ENCODE measurements around the gene MYH9. TPM values are rescaled to one million over a fixed set of nuclear protein-coding genes. Genes with fewer than 3 reads are reported as not detected.
A peak's percentile ranks its signal among the peaks of the same experiment; 100 is the strongest.

The MYH9 gene
- polyA plus RNA-seq, 1 of the 3 experiments (the other 2 are of a cell fraction) = 303 TPM

- ChIA-PET CTCF (interaction anchor here (0.6 to 1.2 kb wide), 4 partner anchors 11 to 129 kb away, joined by 3 read pairs; no protein-coding TSS in a partner anchor), POLR2A (no interaction called here)
- no peak overlapping the region for H2AFZ ChIP-seq (ENCODE audit: low read depth)
- H3K9me3 ChIP-seq = no peaks in the 10 kb centered on the region
- no peaks in the 10 kb centered on the region for H3K9me2 ChIP-seq
- peaks cover 100% of the 10 kb centered on the region for H3K79me2 ChIP-seq (ENCODE audit: insufficient read depth)
- H3K27me3 ChIP-seq (ENCODE audit: insufficient read depth) = no peaks in the 10 kb centered on the region
- DNase-seq = no peak
- H3K4me3 ChIP-seq (ENCODE audit: low read depth in 2 of 2, low read length in 1 of 2) = no peak overlapping the region
- H3K27ac ChIP-seq (ENCODE audit: low read depth in 2 of 2, low read length in 1 of 2) = peak overlapping the region in 1 of 2 experiments; percentile 75; a peak in 2 of 4 replicates
- peaks cover 56% of the 10 kb centered on the region for H3F3A ChIP-seq (replicated peaks; ENCODE audit: insufficient read depth)
- peak overlapping the region; percentile 66 for H3K4me2 ChIP-seq
- H3K36me3 ChIP-seq (replicated peaks in 1 of 2; ENCODE audit: control insufficient read depth in 1 of 2, insufficient read depth in 2 of 2, low read length in 1 of 2) = peaks cover 3 to 5% of the 10 kb centered on the region in 2 experiments
- H3K4me1 ChIP-seq (ENCODE audit: control insufficient read depth in 1 of 2, insufficient read depth in 2 of 2, low read depth in 1 of 2, low read length in 1 of 2) = peaks cover 28 to 65% of the 10 kb centered on the region in 2 experiments; a peak in 3 of 4 replicates
- H4K20me1 ChIP-seq (ENCODE audit: insufficient read depth) = peaks cover 99% of the 10 kb centered on the region
- H3K9ac ChIP-seq = no peak overlapping the region
- whole genome bisulfite sequencing (ENCODE audit: low lambda C conversion rate) = 88% methylated on average over 24 of the region's 25 CpGs
- TF ChIP-seq RXRA (IDR thresholded peaks at IDR 0.05; ENCODE audit: borderline replicate concordance, low read depth) (no peak), TCF12 (IDR thresholded peaks at IDR 0.05) (no peak), IRF3 (IDR thresholded peaks at IDR 0.05; ENCODE audit: low read depth, low read length) (no peak), EP300 (IDR thresholded peaks at IDR 0.05; ENCODE audit: borderline replicate concordance in 1 of 2, low read depth in 1 of 2, low read length in 1 of 2) (no peak), NFIC (IDR thresholded peaks at IDR 0.05; ENCODE audit: borderline replicate concordance) (no peak), MEF2A (IDR thresholded peaks at IDR 0.05; ENCODE audit: borderline replicate concordance, low read depth) (no peak), GABPA (IDR thresholded peaks at IDR 0.05; ENCODE audit: low read depth) (no peak)
Measured at GRCh38 chr22:36356708-36357624, 30.8 kb downstream of the MYH9 start.

GRCh38 chr22:36355894-36356293 is 31.9 kb downstream of the MYH9 start:
- ChIA-PET POLR2A (interaction anchor here (1.0 kb wide), 1 partner anchor 13 kb away, joined by 3 read pairs; no protein-coding TSS in a partner anchor), CTCF (interaction anchor here (0.7 to 1.2 kb wide), 4 partner anchors 9 to 16 kb away, joined by 3 read pairs; no protein-coding TSS in a partner anchor)
- Histone ChIP-seq H3K9me2 (no peaks in the 10 kb centered on the region), H4K20me1 (ENCODE audit: insufficient read depth) (peaks cover 99% of the 10 kb centered on the region), H3K9me3 (no peaks in the 10 kb centered on the region), H3K79me2 (ENCODE audit: insufficient read depth) (peaks cover 100% of the 10 kb centered on the region), H3K4me2 (no peak overlapping the region), H3K4me3 (ENCODE audit: low read depth in 2 of 2, low read length in 1 of 2) (no peak overlapping the region), H3K27me3 (ENCODE audit: insufficient read depth) (no peaks in the 10 kb centered on the region), H3K27ac (ENCODE audit: low read depth in 2 of 2, low read length in 1 of 2) (peak overlapping the region in 1 of 2 experiments; percentile 75; a peak in 3 of 4 replicates), H2AFZ (ENCODE audit: low read depth) (no peak overlapping the region), H3K9ac (no peak overlapping the region), H3K36me3 (replicated peaks in 1 of 2; ENCODE audit: control insufficient read depth in 1 of 2, insufficient read depth in 2 of 2, low read length in 1 of 2) (peaks cover 3 to 5% of the 10 kb centered on the region in 2 experiments), H3K4me1 (ENCODE audit: control insufficient read depth in 1 of 2, insufficient read depth in 2 of 2, low read depth in 1 of 2, low read length in 1 of 2) (peaks cover 32 to 65% of the 10 kb centered on the region in 2 experiments; a peak in 3 of 4 replicates), H3F3A (replicated peaks; ENCODE audit: insufficient read depth) (peaks cover 46% of the 10 kb centered on the region)
- WGBS (ENCODE audit: low lambda C conversion rate) = 92% methylated on average over 6 of the region's 6 CpGs
- DNase-seq = no peak
- no peak for TF ChIP-seq RFX5 (IDR thresholded peaks at IDR 0.05; ENCODE audit: low read length)
- TF ChIP-seq POLR2AphosphoS5 (IDR thresholded peaks at IDR 0.05; ENCODE audit: low read depth, low read length) = no peak
- TF ChIP-seq ZBTB33 (IDR thresholded peaks at IDR 0.05; ENCODE audit: borderline replicate concordance, low read depth) = no peak
- TF ChIP-seq PBX3 (IDR thresholded peaks at IDR 0.05) = no peak
- TF ChIP-seq RAD21 (IDR thresholded peaks at IDR 0.05; ENCODE audit: low read length) = no peak
- no peak for TF ChIP-seq CHD2 (IDR thresholded peaks at IDR 0.05; ENCODE audit: low read length, partially characterized antibody)
- TF ChIP-seq NRF1 (IDR thresholded peaks at IDR 0.05; ENCODE audit: low read depth, low read length) = no peak
- no peak for TF ChIP-seq TEAD4 (IDR thresholded peaks at IDR 0.05; ENCODE audit: borderline replicate concordance, insufficient read depth)
- TF ChIP-seq SIN3A (IDR thresholded peaks at IDR 0.05; ENCODE audit: borderline replicate concordance, low read depth, low read length) = no peak
- TF ChIP-seq TAF1 (IDR thresholded peaks at IDR 0.05; ENCODE audit: borderline replicate concordance, low read depth, low read length) = no peak
- no peak for TF ChIP-seq YY1 (IDR thresholded peaks at IDR 0.05; ENCODE audit: low read depth)
- no peak for TF ChIP-seq FOXM1 (IDR thresholded peaks at IDR 0.05; ENCODE audit: low read depth)
- TF ChIP-seq RXRA (IDR thresholded peaks at IDR 0.05; ENCODE audit: borderline replicate concordance, low read depth) = no peak

Measured in SK-N-SH (cell line).